Spinal cord (tissue), 10 donors: ENCODE data around the gene CNST. TPM values are rescaled to one million over a fixed set of nuclear protein-coding genes. Genes with fewer than 3 reads are reported as not detected.
A peak's percentile ranks its signal among the peaks of the same experiment; 100 is the strongest.

Experiments used
- DNase-seq, 6 donors: peaks; one replicate each; pipeline versions ENCODE4 v3.0.0 to v3.0.0-alpha.2; 2013 to 2015; ENCODE audit warnings: low spot score in 6 of 6, low read depth in 4 of 6
- H3K27ac ChIP-seq: one replicate; pipeline ENCODE4 v1.5.1; 2013; ENCODE audit warnings: low read depth, low read length, control low read depth
- H3K27me3 ChIP-seq: one replicate; pipeline ENCODE4 v1.6.1; 2013; ENCODE audit warnings: low read length; ENCODE audit not compliant: control insufficient read depth, insufficient read depth
- H3K36me3 ChIP-seq: one replicate; pipeline ENCODE4 v1.6.1; 2013; ENCODE audit warnings: low read length; ENCODE audit not compliant: control insufficient read depth, insufficient read depth
- H3K4me1 ChIP-seq: one replicate; pipeline ENCODE4 v1.6.1; 2013; ENCODE audit warnings: low read length; ENCODE audit not compliant: control insufficient read depth, insufficient read depth
- H3K4me3 ChIP-seq: one replicate; pipeline ENCODE4 v1.5.1; 2013; ENCODE audit warnings: low read depth, low read length, control low read depth
- H3K9me3 ChIP-seq: one replicate; pipeline ENCODE4 v1.6.1; 2013; ENCODE audit warnings: low read length; ENCODE audit not compliant: control insufficient read depth, insufficient read depth
- WGBS: methylation state at CpG from one replicate; pipeline ENCODE4 v1.1.5; 2013; ENCODE audit warnings: missing lambda C conversion rate; ENCODE audit not compliant: insufficient coverage; 5-methylcytosine and 5-hydroxymethylcytosine counted together
- polyA plus RNA-seq, 2 donors: library from polyadenylated mRNA; unstranded; fragments of 120-200 nt; gene quantifications; one replicate each; pipeline ENCODE4 v1.2.1, GENCODE V29; 2013; ENCODE audit not compliant: insufficient read length in 2 of 2
- total RNA-seq, 2 donors: library from RNA; depleted of rRNA in 1 of 2; stranded (reverse); fragments of 120-200 nt in 1 of 2; fragments of >200 nt in 1 of 2; gene quantifications; one replicate each; pipeline versions ENCODE4 v1.2.3 to v1.2.4, GENCODE V29; 2013 to 2014
- donor health status: healthy.

The CNST gene
- total and polyA plus RNA-seq, 4 donors, result 17.1 to 48.1 (median 21.7) TPM

- H3K4me1 ChIP-seq, result no peaks in the 10 kb centered on the region
- H3K27ac ChIP-seq, result no peak overlapping the region
- H3K4me3 ChIP-seq, result no peak overlapping the region
- no peaks in the 10 kb centered on the region for H3K27me3 ChIP-seq
- no peaks in the 10 kb centered on the region for H3K9me3 ChIP-seq
- DNase-seq, result no peak
- WGBS, result 97% methylated on average over 14 of the region's 19 CpGs
- H3K36me3 ChIP-seq, result peaks cover 5% of the 10 kb centered on the region
These were observed 41.2 kb downstream of the CNST start for GRCh38 chr1:246607462-246607861.

- no peaks in the 10 kb centered on the region for H3K4me1 ChIP-seq
- no peaks in the 10 kb centered on the region for H3K9me3 ChIP-seq
- H3K27me3 ChIP-seq, result no peaks in the 10 kb centered on the region
- no peak overlapping the region for H3K4me3 ChIP-seq
- DNase-seq, result peak in 1 of 6 donors; percentile 17
- H3K36me3 ChIP-seq, result peaks cover 5% of the 10 kb centered on the region
- WGBS, result 85% methylated on average over 11 of the region's 18 CpGs
- H3K27ac ChIP-seq, result no peak overlapping the region
These were observed 42.5 kb downstream of the CNST start for GRCh38 chr1:246608616-246609376.

GRCh38 chr1:246609632-246610031 lies 43.4 kb downstream of the CNST start:
- WGBS, result no CpG with 5 or more reads among the region's 4 CpGs
- Histone ChIP-seq H3K9me3 (no peaks in the 10 kb centered on the region), H3K27me3 (no peaks in the 10 kb centered on the region), H3K36me3 (peaks cover 5% of the 10 kb centered on the region), H3K27ac (no peak overlapping the region), H3K4me3 (no peak overlapping the region), H3K4me1 (no peaks in the 10 kb centered on the region)
- DNase-seq, result peak in 1 of 6 donors; percentile 42

- no peak for DNase-seq
- H3K4me1 ChIP-seq, result no peaks in the 10 kb centered on the region
These were observed 47.0 kb downstream of the CNST start for GRCh38 chr1:246613096-246613758.

GRCh38 chr1:246617156-246617555 lies 50.9 kb downstream of the CNST start:
- no peak overlapping the region for H3K27ac ChIP-seq

More at GRCh38 chr1:246613096-246613758, 47.0 kb downstream of the CNST start:
- Histone ChIP-seq H3K4me3 (no peak overlapping the region), H3K27me3 (no peaks in the 10 kb centered on the region), H3K27ac (no peak overlapping the region), H3K9me3 (no peaks in the 10 kb centered on the region), H3K36me3 (no peaks in the 10 kb centered on the region)
- 77% methylated on average over 3 of the region's 6 CpGs for WGBS

GRCh38 chr1:246617768-246618167 lies 51.5 kb downstream of the CNST start:
- WGBS, result no CpG with 5 or more reads among the region's 3 CpGs
- Histone ChIP-seq H3K9me3 (no peaks in the 10 kb centered on the region), H3K27me3 (no peaks in the 10 kb centered on the region), H3K36me3 (peaks cover 6% of the 10 kb centered on the region), H3K4me3 (no peak overlapping the region), H3K4me1 (no peaks in the 10 kb centered on the region), H3K27ac (no peak overlapping the region)
- DNase-seq, result no peak

More at GRCh38 chr1:246617156-246617555, 50.9 kb downstream of the CNST start:
- Histone ChIP-seq H3K4me1 (no peaks in the 10 kb centered on the region), H3K9me3 (no peaks in the 10 kb centered on the region), H3K4me3 (no peak overlapping the region), H3K36me3 (peaks cover 4% of the 10 kb centered on the region), H3K27me3 (no peaks in the 10 kb centered on the region)
- DNase-seq, result no peak

GRCh38 chr1:246618240-246618808 lies 52.1 kb downstream of the CNST start:
- WGBS, result no CpG with 5 or more reads among the region's 4 CpGs
- H3K4me1 ChIP-seq, result no peaks in the 10 kb centered on the region
- no peak overlapping the region for H3K4me3 ChIP-seq
- H3K36me3 ChIP-seq, result peaks cover 6% of the 10 kb centered on the region
- H3K27me3 ChIP-seq, result no peaks in the 10 kb centered on the region
- DNase-seq, result no peak
- no peaks in the 10 kb centered on the region for H3K9me3 ChIP-seq
- no peak overlapping the region for H3K27ac ChIP-seq

GRCh38 chr1:246622035-246622652 lies 55.9 kb downstream of the CNST start:
- H3K36me3 ChIP-seq, result peaks cover 18% of the 10 kb centered on the region
- no peak overlapping the region for H3K4me3 ChIP-seq
- no peak overlapping the region for H3K27ac ChIP-seq
- H3K27me3 ChIP-seq, result no peaks in the 10 kb centered on the region
- H3K4me1 ChIP-seq, result no peaks in the 10 kb centered on the region
- DNase-seq, result no peak
- 90% methylated on average over 6 of the region's 8 CpGs for WGBS
- H3K9me3 ChIP-seq, result no peaks in the 10 kb centered on the region

GRCh38 chr1:246624091-246624490 lies 57.8 kb downstream of the CNST start:
- Histone ChIP-seq H3K4me1 (no peaks in the 10 kb centered on the region), H3K36me3 (peaks cover 18% of the 10 kb centered on the region), H3K27ac (no peak overlapping the region), H3K4me3 (no peak overlapping the region), H3K9me3 (no peaks in the 10 kb centered on the region), H3K27me3 (no peaks in the 10 kb centered on the region)
- DNase-seq, result no peak
- 80% methylated on average over 1 of the region's 5 CpGs for WGBS
